ENCODE results near the gene C14orf119. TPM values are rescaled to one million over a fixed set of nuclear protein-coding genes. Genes with fewer than 3 reads are reported as not detected.

C14orf119 gene
- total RNA-seq, 1 experiment from 2014 or later = 81.3 TPM

- TF ChIP-seq AFF4 (CRISPR knock-in tag; IDR thresholded peaks at IDR 0.05; ENCODE audit: borderline replicate concordance) = no peak
- no peak for TF ChIP-seq ATF2 (CRISPR knock-in tag; IDR thresholded peaks at IDR 0.05; ENCODE audit: borderline replicate concordance, low read depth)
- no peak for TF ChIP-seq ATF6 (CRISPR knock-in tag; IDR thresholded peaks at IDR 0.05)
- no peak; the same call in 1 of the 2 replicates for TF ChIP-seq USF2 (CRISPR knock-in tag; IDR thresholded peaks at IDR 0.05)
- no peak for TF ChIP-seq RORB (CRISPR knock-in tag; IDR thresholded peaks at IDR 0.05)
- peak; percentile 97 for TF ChIP-seq CTCF (IDR thresholded peaks at IDR 0.05)
- peak; percentile 52 for TF ChIP-seq EMX1 (CRISPR knock-in tag; IDR thresholded peaks at IDR 0.05)
- TF ChIP-seq ZNF219 (CRISPR knock-in tag; IDR thresholded peaks at IDR 0.05; ENCODE audit: borderline replicate concordance) = no peak
- peak; percentile 39 for TF ChIP-seq TEAD1 (CRISPR knock-in tag; IDR thresholded peaks at IDR 0.05)
- TF ChIP-seq SMAD3 (CRISPR knock-in tag; IDR thresholded peaks at IDR 0.05; ENCODE audit: borderline replicate concordance) = peak; percentile 61; the same call in 1 of the 2 replicates
- no peak for TF ChIP-seq GRHL2 (CRISPR knock-in tag; IDR thresholded peaks at IDR 0.05; ENCODE audit: insufficient replicate concordance, severe bottlenecking)
- 0 out of 2 replicates have a peak, but pooled peaks have one; percentile 28 for TF ChIP-seq TP53 (CRISPR knock-in tag; IDR thresholded peaks at IDR 0.05)
- peak; percentile 67; the same call in 1 of the 2 replicates for TF ChIP-seq PREB (CRISPR knock-in tag; IDR thresholded peaks at IDR 0.05; ENCODE audit: borderline replicate concordance)
- 0 out of 2 replicates have a peak, but pooled peaks have one; percentile 55 for TF ChIP-seq HMGXB4 (CRISPR knock-in tag; IDR thresholded peaks at IDR 0.05)
- no peak for TF ChIP-seq FOXJ3 (CRISPR knock-in tag; IDR thresholded peaks at IDR 0.05; ENCODE audit: borderline replicate concordance)
- TF ChIP-seq NFATC4 (CRISPR knock-in tag; IDR thresholded peaks at IDR 0.05) = no peak
- TF ChIP-seq NFE2L1 (CRISPR knock-in tag; IDR thresholded peaks at IDR 0.05) = no peak
- TF ChIP-seq ZNF423 (CRISPR knock-in tag; IDR thresholded peaks at IDR 0.05) = no peak
- TF ChIP-seq PRDM15 (CRISPR knock-in tag; IDR thresholded peaks at IDR 0.05) = peak; percentile 28; the same call in 1 of the 2 replicates
These were observed 37.3 kb upstream of the C14orf119 start (continued) for GRCh38 chr14:23057757-23058653.

Measured in WTC11 (cell line).